HG03457 (cell line): ENCODE measurements around the gene PJVK.
"Not testable (repeated sequence)": the region's sequence is repeated elsewhere in the genome, so short reads cannot be mapped to it uniquely, and the experiment has no call there.

ENCODE experiments used
- ATAC-seq: cut with Tn5 transposase; IDR thresholded peaks from one replicate; pipeline ENCODE4 v1.9.1; 2021; ENCODE audit warnings: moderate number of reproducible peaks; ENCODE audit not compliant: unreplicated experiment

The PJVK gene

GRCh38 chr2:178429336-178429735 is 21.8 kb upstream of the PJVK start:
- ATAC-seq, result no peak

- no peak for ATAC-seq
Measured at GRCh38 chr2:178436662-178437061, 14.5 kb upstream of the PJVK start.

DNA sequence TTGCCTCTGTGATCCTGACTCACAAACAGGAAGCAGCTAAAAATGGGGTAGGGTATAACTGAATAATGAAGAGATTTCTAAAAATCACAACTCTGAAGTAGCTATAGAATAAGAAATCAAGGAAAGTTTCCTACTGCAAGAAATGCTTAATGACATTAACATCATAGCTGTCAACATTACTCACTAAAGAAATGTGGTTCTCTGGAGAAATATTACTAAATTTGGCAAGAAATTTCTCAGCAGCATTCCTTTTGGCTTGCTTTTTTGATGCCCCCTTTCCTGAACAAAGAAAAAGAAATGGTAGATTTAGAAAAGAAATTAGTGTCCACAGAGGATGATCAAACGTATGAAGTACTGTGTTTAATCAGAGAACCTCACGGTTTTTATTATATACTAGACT is 9.8 kb upstream of the PJVK start:
- no peak for ATAC-seq

- no peak for ATAC-seq
Measured at GRCh38 chr2:178448968-178449661, 2.1 kb upstream of the PJVK start.

DNA sequence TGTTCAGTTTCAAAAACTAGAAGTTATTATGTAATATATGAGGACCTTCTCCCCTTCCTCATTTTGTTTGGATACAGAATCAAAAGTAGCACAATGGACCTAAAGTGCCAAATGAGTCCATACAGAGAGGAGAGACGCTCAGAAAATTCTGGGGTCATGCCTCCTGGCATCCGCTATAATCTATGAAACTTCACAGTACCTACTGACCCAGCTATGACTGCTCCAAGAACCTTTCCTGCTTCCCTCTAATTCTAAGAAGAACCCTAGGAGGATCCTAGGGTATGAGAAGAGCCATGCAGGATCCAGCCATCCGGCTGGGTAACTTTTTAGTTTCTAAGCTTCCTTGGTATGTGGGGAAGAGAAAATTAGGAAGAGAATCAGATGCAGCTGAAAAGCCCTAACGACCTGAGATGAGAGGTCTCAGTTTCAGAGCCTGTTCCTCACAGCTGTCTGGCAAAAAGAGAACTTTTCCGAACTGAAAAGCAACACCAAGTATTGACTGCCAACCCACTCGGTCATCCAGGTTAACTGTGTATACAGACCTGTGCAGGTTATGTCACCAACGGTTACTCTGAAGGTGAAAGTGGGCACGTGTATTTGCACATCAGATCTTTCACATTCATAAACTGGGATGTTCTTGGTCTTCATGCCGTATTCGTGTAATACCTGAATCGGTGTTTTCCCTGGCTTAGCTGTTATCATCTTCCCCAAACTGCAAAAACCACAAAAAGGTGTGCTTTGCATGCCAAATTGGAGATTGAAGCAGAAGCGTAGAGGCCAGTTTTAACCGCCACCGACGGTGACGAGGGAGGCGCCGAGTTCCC is 1.3 kb upstream of the PJVK start:
- ATAC-seq, result no peak

- peak; percentile 38 for ATAC-seq
Measured at GRCh38 chr2:178450524-178450773, 729 bp upstream of the PJVK start.

DNA sequence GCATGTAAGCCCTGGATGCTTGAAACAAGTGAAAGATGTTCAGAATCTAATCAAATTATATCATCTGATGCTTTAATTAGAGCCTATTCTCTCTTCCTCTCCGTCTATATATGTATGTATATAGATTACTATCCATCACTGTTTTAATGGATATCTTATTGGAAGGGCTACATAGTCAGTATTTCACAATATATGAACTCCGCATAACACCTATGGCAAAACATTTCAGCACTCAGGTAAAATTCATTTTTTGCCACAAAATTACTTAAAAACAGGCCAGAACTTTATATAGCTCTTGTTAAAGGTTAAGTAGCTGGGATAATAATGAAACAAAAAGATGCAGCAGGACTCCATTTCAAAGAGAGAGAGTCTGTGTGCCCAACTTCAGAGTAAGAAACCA is 1.2 kb downstream of the PJVK start:
- no peak for ATAC-seq

- ATAC-seq, result no peak
Measured at GRCh38 chr2:178452870-178453269, 1.7 kb downstream of the PJVK start.

GRCh38 chr2:178455947-178456346 is 4.8 kb downstream of the PJVK start:
- no peak for ATAC-seq

DNA sequence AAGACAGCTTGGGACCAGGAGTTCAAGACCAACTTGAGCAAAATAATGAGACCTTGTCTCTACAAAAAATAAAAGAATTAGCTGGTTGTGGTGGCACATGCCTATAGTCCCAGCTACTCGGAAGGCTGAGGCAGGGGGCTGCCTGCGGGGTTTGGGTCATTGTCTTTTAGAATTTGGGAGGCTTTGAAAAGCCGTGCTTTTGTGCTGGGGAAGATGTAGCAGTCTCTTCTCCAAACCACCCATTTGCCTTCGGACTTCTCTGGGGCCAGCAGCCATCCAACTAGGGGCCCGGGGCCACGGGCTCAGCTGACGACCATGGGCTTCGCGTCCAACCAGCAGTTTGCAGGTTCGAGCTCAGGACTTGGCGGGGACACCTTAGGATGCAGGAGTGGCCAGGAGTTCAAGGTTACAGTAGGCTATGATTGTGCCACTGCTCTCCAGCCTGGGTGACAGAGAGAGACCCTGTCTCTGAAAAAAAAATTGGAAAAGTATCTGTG is 6.3 kb downstream of the PJVK start:
- ATAC-seq, result no peak

DNA sequence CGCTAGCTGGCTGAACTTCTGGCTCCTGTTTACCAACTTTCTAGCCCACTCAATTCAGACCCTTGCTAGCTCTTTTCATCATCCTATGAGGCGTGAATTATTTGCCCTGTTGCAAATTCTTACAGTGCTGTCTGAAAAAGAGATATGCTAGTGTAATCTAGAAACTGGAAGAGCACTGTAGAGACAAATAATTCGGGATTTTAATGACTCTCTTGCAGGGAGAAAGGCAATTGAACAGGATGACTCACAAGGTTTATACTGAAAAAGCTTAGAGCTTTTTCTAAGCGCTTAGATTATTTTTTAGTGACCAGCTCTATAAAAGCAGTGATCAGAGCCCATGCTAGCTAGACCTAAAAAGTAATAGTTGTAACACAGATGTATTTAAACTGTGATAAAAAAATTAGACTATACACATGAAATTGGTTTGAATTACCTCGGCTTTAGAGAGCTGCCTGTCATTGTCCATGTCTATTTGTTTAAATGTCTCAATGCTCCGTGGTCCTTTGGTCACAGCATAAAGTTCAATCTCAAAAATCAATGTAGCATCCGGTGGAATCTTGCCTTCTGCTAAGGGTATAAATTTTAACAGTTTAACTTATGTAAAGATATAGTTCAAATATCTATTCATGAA is 18.2 kb downstream of the PJVK start:
- ATAC-seq, result no peak

DNA sequence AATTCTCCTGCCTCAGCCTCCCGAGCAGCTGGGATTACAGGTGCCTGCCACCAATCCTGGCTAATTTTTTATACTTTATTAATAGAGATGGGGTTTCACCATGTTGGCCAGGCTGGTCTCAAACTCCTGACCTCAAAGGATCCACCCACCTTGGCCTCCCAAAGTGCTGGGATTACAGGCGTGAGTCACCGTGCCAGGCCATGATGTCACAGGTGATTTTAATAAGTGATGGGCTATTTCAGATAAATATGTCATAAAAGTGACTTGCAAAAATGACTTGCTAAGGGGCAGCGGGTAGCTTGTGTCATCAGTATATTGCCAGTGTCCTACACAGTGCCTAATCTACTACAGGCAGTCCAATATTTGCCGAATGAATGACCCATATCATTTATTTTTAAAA is 20.1 kb downstream of the PJVK start:
- ATAC-seq, result not testable (repeated sequence)

GRCh38 chr2:178473373-178473772 is 22.2 kb downstream of the PJVK start:
- ATAC-seq, result no peak

DNA sequence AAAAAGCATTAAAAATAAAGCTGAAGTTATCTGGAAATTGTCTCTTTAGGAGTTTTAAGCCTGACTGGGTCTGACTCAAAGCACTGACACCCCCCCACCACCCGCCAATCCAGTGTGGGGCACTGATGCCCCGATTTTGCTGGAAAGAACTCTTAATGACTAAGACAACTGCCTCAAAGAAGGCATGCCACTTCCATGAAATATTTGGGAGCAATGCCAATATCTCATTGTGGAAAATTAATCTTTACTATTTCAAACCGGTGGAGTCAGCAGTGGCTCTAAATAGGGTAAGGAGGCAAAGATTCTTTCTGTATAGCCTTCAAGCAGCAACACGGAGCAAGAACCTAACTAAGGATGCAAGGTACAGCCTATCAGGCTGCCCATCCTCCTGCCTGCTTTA is 22.8 kb downstream of the PJVK start:
- no peak for ATAC-seq

DNA sequence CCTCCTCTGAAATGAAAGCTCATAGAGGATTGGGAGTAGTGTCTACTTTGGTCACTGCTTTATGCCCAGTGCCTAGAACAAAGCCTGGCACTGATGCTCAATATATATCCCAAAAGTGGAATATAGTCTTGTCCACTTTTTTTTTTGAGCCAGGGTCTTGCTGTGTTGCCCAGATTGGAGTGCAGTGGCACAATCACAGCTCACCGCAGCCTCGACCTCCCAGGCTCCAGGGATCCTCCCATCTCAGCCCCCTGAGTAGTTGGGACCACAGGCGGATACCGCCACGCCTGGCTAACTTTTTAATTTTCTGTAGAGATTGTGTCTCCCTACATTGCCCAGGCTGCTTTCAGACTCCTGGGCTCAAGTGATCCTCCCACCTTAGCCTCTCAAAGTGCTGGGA is 23.4 kb downstream of the PJVK start:
- no peak for ATAC-seq

DNA sequence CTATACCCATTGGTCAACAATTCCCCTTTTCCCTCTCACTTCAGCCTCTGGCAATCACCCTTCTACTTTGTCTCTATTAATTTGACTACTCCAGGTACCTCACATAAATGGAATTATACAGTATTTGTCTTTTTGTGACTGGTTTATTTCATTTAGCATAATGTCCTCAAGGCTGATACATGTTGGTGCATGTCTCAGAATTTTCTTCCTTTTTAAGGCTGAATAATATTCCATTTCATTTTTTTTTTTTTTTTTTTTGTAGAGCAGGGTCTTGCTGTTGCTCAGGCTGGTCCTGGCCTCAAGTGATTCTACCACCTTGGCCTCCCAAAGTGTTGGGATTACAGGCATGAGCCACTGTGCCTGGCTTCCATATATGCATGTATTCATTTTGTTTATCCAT is 25.3 kb downstream of the PJVK start:
- no peak for ATAC-seq

DNA sequence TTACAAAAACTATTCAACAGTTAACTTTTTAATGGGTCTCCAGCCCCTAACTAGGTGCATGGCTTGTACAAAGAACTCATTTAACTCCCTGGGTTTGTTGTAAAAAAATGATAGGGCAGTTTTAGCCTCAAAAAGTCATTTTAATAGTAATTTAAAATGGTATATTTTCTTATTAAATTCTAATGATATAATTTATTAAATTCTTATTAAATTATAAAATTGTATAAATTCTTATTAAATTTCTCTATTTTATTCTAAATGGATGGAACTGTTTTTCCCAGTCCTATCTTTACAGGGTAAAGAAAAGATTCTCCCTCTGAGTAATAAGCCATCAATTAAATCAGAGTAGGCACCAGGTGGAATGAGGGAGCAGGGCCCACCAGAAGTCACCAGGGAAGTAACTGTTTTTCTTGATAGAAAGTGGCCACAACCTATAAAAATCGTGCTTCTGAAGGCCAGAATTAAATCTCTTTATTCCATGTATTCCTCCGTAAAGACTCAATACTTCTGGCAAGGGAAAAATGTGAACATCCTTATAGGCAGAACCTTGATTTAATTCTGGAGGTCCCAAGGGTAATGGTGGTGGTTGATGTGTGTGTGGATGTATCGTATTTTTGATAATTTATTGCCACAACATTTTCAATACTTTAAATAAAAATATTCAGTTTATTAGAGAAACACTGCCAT is 26.4 kb downstream of the PJVK start:
- ATAC-seq, result no peak

GRCh38 chr2:178478130-178478438 is 26.9 kb downstream of the PJVK start:
- no peak for ATAC-seq

DNA sequence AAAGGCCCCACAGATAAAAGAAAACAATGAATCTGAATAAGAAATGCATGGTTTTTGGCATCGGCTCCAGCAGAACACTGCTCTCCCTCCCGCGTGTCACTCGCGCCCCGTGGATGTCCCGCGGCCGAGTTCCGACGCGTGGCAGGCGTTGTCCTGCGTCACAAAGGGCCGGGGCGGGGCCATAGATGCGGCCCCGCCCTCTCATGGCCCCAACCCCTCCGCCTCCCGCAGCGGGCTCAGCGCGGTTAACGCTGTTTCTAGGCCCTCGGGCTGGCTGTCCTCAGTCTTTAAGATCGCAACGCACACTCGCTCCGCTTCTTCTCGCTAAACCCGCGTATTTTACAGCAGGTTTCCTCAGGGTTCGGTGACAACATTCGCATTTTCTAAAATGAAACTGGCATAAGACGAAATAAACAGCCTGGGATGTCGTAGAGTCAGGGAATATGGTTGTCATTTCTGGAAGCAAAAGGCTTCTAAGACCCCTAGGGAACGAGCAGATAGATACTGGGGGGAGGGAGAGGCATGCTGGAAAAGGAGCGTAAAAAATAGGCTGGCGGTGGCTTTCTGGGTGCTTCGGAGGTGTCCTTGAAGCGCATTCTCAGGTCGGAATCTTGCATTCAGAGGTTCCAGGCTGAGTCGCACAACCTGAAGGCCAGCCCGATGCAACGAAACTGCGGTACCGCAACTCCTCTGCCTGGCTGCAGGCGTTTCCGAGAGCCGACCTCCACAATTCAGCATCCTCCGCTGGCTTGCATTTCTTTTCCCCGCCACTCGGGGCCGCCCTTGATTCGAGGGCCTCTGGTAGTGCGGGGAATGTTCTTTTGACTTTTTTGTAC is 27.5 kb downstream of the PJVK start, which contains the start of gene FKBP7:
TSS of gene FKBP7 (minus strand) at position 162 of the 836 bp plus-strand sequence. CDS start at position 61, 101 bp downstream.
- ATAC-seq, result peak; percentile 35

DNA sequence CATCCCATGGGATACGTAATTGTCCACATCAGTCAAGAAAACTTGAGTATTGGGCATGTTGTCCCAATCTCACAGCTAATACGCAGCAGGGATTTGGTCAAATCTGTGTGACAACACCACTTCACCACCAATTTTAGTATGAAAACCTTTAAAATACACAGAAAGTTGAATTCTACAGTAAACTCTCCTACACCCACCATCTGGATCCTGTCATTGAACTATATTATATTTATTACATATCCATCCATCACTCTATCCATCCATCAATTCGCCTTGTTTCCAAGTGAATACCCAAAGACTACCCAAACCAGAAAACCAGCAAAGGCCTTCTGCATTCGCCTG is 28.1 kb downstream of the PJVK start:
- no peak for ATAC-seq

GRCh38 chr2:178479758-178480226 is 28.6 kb downstream of the PJVK start:
- no peak for ATAC-seq
